ENCODE measurements around the gene MED25. TPM values are rescaled to one million over a fixed set of nuclear protein-coding genes. Genes with fewer than 3 reads are reported as not detected.

MED25 gene
- total and polyA plus RNA-seq, 5 experiments from 2014 or later = 7.5 to 43.2 (median 19.2) TPM

GRCh38 chr19:49782515-49782914, 35.6 kb upstream of the MED25 start:
- Mint-ChIP-seq H3K4me1 (peaks cover 17 to 27% (median 20%) of the 10 kb centered on the region in 4 donors), H3K36me3 (peaks cover 7 to 53% (median 11%) of the 10 kb centered on the region in 3 donors), H3K9me3 (no peaks in the 10 kb centered on the region), H3K27ac (peak overlapping the region in 2 of 10 donors; percentile 18 to 48), H3K4me3 (no peak overlapping the region), H3K27me3 (no peaks in the 10 kb centered on the region)
- no peak for ATAC-seq
- POLR2A ChIA-PET = no interaction called here
- DNase-seq = no peak

- DNase-seq (no peak), ATAC-seq (no peak)
- Mint-ChIP-seq H3K4me3 (no peak overlapping the region), H3K27me3 (no peaks in the 10 kb centered on the region), H3K36me3 (peaks cover 7 to 70% (median 10%) of the 10 kb centered on the region in 3 donors), H3K27ac (peak overlapping the region in 2 of 10 donors; percentile 61 to 73), H3K9me3 (no peaks in the 10 kb centered on the region), H3K4me1 (peaks cover 0 to 18% (median 8%) of the 10 kb centered on the region in 4 donors)
- POLR2A ChIA-PET = interaction anchor here (0.6 kb wide), 1 partner anchor 21 kb away, joined by 4 read pairs; no protein-coding TSS in a partner anchor
Observed at GRCh38 chr19:49786376-49786820, 31.7 kb upstream of the MED25 start.

DNA sequence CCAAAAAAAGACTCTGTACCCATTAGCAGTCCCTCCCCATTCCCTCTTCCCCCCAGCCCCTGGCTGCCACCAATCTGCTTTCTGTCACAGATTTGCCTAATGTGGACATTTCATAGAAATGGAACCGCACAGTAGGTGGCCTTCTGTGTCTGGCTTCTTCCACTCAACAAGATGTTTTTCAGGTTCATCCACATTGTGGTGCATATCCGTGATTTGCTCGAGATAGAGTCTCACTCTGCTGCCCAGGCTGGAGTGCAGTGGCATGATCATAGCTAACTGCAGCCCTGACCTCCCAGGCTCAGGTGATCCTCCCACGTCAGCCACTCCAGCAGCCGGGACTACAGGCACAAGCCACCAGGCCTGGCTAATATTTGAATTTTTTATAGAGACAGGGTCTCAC, 30.3 kb upstream of the MED25 start:
- H3K36me3 Mint-ChIP-seq = peaks cover 7 to 74% (median 10%) of the 10 kb centered on the region in 3 donors
- no peaks in the 10 kb centered on the region for H3K9me3 Mint-ChIP-seq
- H3K27ac Mint-ChIP-seq = no peak overlapping the region
- POLR2A ChIA-PET = no interaction called here
- H3K4me3 Mint-ChIP-seq = no peak overlapping the region
- ATAC-seq = no peak
- peaks cover 0 to 18% (median 7%) of the 10 kb centered on the region in 4 donors for H3K4me1 Mint-ChIP-seq
- DNase-seq = no peak
- no peaks in the 10 kb centered on the region for H3K27me3 Mint-ChIP-seq

- no peak overlapping the region for H3K27ac Mint-ChIP-seq
- H3K36me3 Mint-ChIP-seq = peaks cover 5 to 71% (median 7%) of the 10 kb centered on the region in 3 donors
- DNase-seq = no peak
- no peaks in the 10 kb centered on the region for H3K27me3 Mint-ChIP-seq
- POLR2A ChIA-PET = no interaction called here
- no peaks in the 10 kb centered on the region for H3K9me3 Mint-ChIP-seq
- H3K4me3 Mint-ChIP-seq = no peak overlapping the region
- peaks cover 0 to 18% (median 7%) of the 10 kb centered on the region in 4 donors for H3K4me1 Mint-ChIP-seq
- no peak for ATAC-seq
Observed at GRCh38 chr19:49788857-49789256, 29.2 kb upstream of the MED25 start.

GRCh38 chr19:49790866-49791265, 27.2 kb upstream of the MED25 start:
- Mint-ChIP-seq H3K27ac (no peak overlapping the region), H3K27me3 (no peaks in the 10 kb centered on the region), H3K36me3 (peaks cover 0 to 74% (median 7%) of the 10 kb centered on the region in 3 donors), H3K4me3 (no peak overlapping the region), H3K9me3 (no peaks in the 10 kb centered on the region), H3K4me1 (peaks cover 0 to 12% (median 7%) of the 10 kb centered on the region in 4 donors)
- ATAC-seq (no peak), DNase-seq (no peak)
- POLR2A ChIA-PET = no interaction called here

GRCh38 chr19:49791776-49792445, 26.2 kb upstream of the MED25 start:
- peaks cover 0 to 76% (median 7%) of the 10 kb centered on the region in 3 donors for H3K36me3 Mint-ChIP-seq
- no peaks in the 10 kb centered on the region for H3K9me3 Mint-ChIP-seq
- no peak for DNase-seq
- H3K4me3 Mint-ChIP-seq = no peak overlapping the region
- H3K4me1 Mint-ChIP-seq = peaks cover 0 to 9% (median 7%) of the 10 kb centered on the region in 4 donors
- H3K27ac Mint-ChIP-seq = peak overlapping the region in 1 of 10 donors; percentile 17
- POLR2A ChIA-PET = no interaction called here
- no peaks in the 10 kb centered on the region for H3K27me3 Mint-ChIP-seq
- ATAC-seq = no peak

GRCh38 chr19:49792829-49793560, 25.1 kb upstream of the MED25 start:
- POLR2A ChIA-PET = no interaction called here
- no peaks in the 10 kb centered on the region for H3K27me3 Mint-ChIP-seq
- H3K9me3 Mint-ChIP-seq = no peaks in the 10 kb centered on the region
- no peak overlapping the region for H3K4me3 Mint-ChIP-seq
- DNase-seq (no peak), ATAC-seq (no peak)
- H3K36me3 Mint-ChIP-seq = peaks cover 0 to 76% (median 9%) of the 10 kb centered on the region in 3 donors
- peaks cover 0 to 9% (median 5%) of the 10 kb centered on the region in 4 donors for H3K4me1 Mint-ChIP-seq
- H3K27ac Mint-ChIP-seq = no peak overlapping the region

DNA sequence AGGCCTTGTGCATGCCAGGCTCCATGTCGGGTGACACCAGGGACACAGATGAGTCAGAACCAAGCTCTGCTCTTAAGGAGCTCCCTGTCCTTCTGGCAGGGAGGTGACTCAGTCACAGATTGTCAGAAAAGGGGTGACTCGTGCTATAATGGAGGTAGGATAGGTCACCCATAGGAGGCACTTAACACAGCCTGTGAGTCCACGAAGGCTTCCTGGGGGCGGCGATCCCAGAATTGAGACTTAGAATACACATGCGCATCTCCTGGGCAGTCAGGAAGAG, 24.6 kb upstream of the MED25 start:
- H3K27me3 Mint-ChIP-seq = no peaks in the 10 kb centered on the region
- peaks cover 0 to 76% (median 9%) of the 10 kb centered on the region in 3 donors for H3K36me3 Mint-ChIP-seq
- H3K27ac Mint-ChIP-seq = peak overlapping the region in 1 of 10 donors; percentile 11
- H3K9me3 Mint-ChIP-seq = no peaks in the 10 kb centered on the region
- DNase-seq = no peak
- H3K4me1 Mint-ChIP-seq = peaks cover 0 to 9% (median 3%) of the 10 kb centered on the region in 4 donors
- POLR2A ChIA-PET = interaction anchor here (0.7 kb wide), 1 partner anchor 174 kb away, joined by 3 read pairs; no protein-coding TSS in a partner anchor
- no peak for ATAC-seq
- no peak overlapping the region for H3K4me3 Mint-ChIP-seq

DNA sequence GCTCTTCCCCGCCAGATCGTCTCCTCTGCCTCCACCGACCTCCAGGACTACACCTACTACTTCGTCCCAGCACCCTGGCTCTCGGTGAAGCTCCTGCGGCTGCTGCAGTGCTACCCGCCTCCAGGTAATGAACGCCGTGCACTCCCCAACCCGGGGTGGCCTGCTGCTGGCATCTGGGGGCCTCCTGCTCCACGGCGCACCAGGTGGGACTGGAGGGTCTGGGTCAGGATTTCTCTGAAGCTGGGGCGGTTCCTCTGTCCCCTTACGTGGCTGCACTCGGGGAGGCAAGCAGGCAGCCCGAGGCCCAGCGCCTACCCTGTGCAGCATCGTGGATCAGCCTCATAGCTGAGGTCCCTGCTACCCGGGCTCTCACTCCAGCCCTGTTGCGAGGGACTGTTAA, 22.5 kb upstream of the MED25 start:
- no peaks in the 10 kb centered on the region for H3K9me3 Mint-ChIP-seq
- DNase-seq = no peak
- no peak overlapping the region for H3K4me3 Mint-ChIP-seq
- H3K27ac Mint-ChIP-seq = peak overlapping the region in 1 of 10 donors; percentile 14
- peaks cover 0 to 81% (median 9%) of the 10 kb centered on the region in 3 donors for H3K36me3 Mint-ChIP-seq
- no peaks in the 10 kb centered on the region for H3K27me3 Mint-ChIP-seq
- peaks cover 0 to 1% (median 0%) of the 10 kb centered on the region in 4 donors for H3K4me1 Mint-ChIP-seq
- POLR2A ChIA-PET = no interaction called here
- no peak for ATAC-seq

DNA sequence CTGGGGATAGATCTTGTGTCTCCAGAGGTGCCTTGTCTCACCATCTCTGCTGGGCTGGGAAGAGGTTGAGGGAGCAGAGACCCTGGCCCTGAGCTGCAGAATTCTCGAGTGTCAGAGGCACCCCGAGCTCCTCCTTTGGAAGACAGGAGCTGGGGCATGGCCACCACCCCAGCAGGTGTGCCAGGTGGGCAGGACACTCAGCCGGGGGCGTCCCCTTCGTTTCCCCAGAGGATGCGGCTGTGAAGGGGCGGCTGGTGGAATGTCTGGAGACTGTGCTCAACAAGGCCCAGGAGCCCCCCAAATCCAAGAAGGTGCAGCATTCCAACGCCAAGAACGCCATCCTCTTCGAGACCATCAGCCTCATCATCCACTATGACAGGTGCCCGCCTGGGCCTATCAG, 19.5 kb upstream of the MED25 start:
- ATAC-seq (no peak), DNase-seq (no peak)
- H3K36me3 Mint-ChIP-seq = peaks cover 0 to 78% (median 9%) of the 10 kb centered on the region in 3 donors
- no peaks in the 10 kb centered on the region for H3K4me1 Mint-ChIP-seq
- H3K27ac Mint-ChIP-seq = no peak overlapping the region
- no peak overlapping the region for H3K4me3 Mint-ChIP-seq
- no peaks in the 10 kb centered on the region for H3K27me3 Mint-ChIP-seq
- H3K9me3 Mint-ChIP-seq = no peaks in the 10 kb centered on the region
- POLR2A ChIA-PET = no interaction called here

DNA sequence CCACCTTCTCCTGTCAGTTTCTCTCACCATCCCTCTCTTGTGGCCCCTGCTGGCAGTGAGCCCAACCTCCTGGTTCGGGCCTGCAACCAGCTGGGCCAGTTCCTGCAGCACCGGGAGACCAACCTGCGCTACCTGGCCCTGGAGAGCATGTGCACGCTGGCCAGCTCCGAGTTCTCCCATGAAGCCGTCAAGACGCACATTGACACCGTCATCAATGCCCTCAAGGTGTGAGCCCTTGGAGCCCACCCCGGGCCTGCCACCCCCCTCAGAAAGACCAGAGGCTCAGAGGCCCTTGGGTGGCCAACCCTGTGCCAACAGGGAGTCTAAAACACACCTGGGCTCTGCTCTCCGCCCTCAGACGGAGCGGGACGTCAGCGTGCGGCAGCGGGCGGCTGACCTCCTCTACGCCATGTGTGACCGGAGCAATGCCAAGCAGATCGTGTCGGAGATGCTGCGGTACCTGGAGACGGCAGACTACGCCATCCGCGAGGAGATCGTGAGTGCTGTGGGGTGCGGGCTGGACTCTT, 18.8 kb upstream of the MED25 start:
- Mint-ChIP-seq H3K36me3 (peaks cover 0 to 76% (median 10%) of the 10 kb centered on the region in 3 donors), H3K4me1 (no peaks in the 10 kb centered on the region), H3K4me3 (no peak overlapping the region), H3K27ac (peak overlapping the region in 1 of 10 donors; percentile 14), H3K9me3 (no peaks in the 10 kb centered on the region), H3K27me3 (no peaks in the 10 kb centered on the region)
- DNase-seq (no peak), ATAC-seq (no peak)
- POLR2A ChIA-PET = no interaction called here

- H3K36me3 Mint-ChIP-seq = peaks cover 0 to 71% (median 10%) of the 10 kb centered on the region in 3 donors
- no peaks in the 10 kb centered on the region for H3K27me3 Mint-ChIP-seq
- ATAC-seq (no peak), DNase-seq (no peak)
- H3K4me1 Mint-ChIP-seq = no peaks in the 10 kb centered on the region
- H3K27ac Mint-ChIP-seq = no peak overlapping the region
- POLR2A ChIA-PET = no interaction called here
- no peaks in the 10 kb centered on the region for H3K9me3 Mint-ChIP-seq
- no peak overlapping the region for H3K4me3 Mint-ChIP-seq
Observed at GRCh38 chr19:49799798-49800376, 18.2 kb upstream of the MED25 start.

- no peak overlapping the region for H3K4me3 Mint-ChIP-seq
- H3K27ac Mint-ChIP-seq = no peak overlapping the region
- no peak for DNase-seq
- H3K27me3 Mint-ChIP-seq = no peaks in the 10 kb centered on the region
- H3K36me3 Mint-ChIP-seq = peaks cover 0 to 63% (median 8%) of the 10 kb centered on the region in 3 donors
- no peak for ATAC-seq
- POLR2A ChIA-PET = no interaction called here
- no peaks in the 10 kb centered on the region for H3K4me1 Mint-ChIP-seq
- no peaks in the 10 kb centered on the region for H3K9me3 Mint-ChIP-seq
Observed at GRCh38 chr19:49800771-49801170, 17.3 kb upstream of the MED25 start.

Data from naive thymus-derived CD8-positive, alpha-beta T cell (primary cell).